ENCODE data around the gene BOLA3.

The BOLA3 gene

DNA sequence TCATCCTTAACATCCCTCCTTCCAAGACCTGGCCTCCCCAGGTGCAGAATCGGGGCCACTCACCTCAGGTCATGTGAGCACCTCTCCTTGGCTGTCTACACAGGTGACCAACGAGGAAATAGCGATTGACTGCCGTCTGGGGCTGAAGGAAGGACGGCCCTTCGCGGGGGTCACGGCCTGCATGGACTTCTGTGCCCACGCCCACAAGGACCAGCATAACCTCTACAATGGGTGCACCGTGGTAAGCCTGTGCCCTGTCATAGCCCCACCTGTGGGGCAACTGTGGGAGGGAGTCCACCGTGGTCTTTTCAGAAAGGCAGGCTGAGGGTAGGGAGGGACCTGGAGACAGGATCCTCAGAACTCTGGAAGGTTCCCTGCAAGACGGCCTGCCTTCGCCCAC is 54.3 kb downstream of the BOLA3 start:
- Histone ChIP-seq H2AFZ (ENCODE audit: low read length) (no peak overlapping the region), H3K27ac (ENCODE audit: low read depth, low read length, poor library complexity, severe bottlenecking) (no peak overlapping the region), H3K9ac (ENCODE audit: low read length) (no peak overlapping the region), H3K36me3 (ENCODE audit: insufficient read depth, low read length) (peaks cover 33% of the 10 kb centered on the region; the same call in 1 of the 2 replicates), H3K79me2 (ENCODE audit: insufficient read depth, low read length) (no peaks in the 10 kb centered on the region), H3K4me3 (ENCODE audit: low read depth, low read length, poor library complexity, severe bottlenecking) (no peak overlapping the region), H3K4me2 (ENCODE audit: low read length) (no peak overlapping the region), H4K20me1 (ENCODE audit: insufficient read depth, low read length) (no peaks in the 10 kb centered on the region), H3K4me1 (ENCODE audit: insufficient read depth, low read length, severe bottlenecking) (no peaks in the 10 kb centered on the region), H3K9me2 (ENCODE audit: low read depth, low read length) (no peaks in the 10 kb centered on the region), H3K27me3 (ENCODE audit: insufficient read depth, low read length) (no peaks in the 10 kb centered on the region), H3F3A (ENCODE audit: insufficient read depth, low read length) (no peaks in the 10 kb centered on the region), H3K9me3 (ENCODE audit: low read length) (no peaks in the 10 kb centered on the region)
- no peak for TF ChIP-seq CTCF (IDR thresholded peaks at IDR 0.05; ENCODE audit: low read length)
- no peak for TF ChIP-seq EZH2 (IDR thresholded peaks at IDR 0.05; ENCODE audit: borderline replicate concordance, low read length)

GRCh38 chr2:74092275-74092674 is 55.4 kb downstream of the BOLA3 start:
- Histone ChIP-seq H3K9me3 (ENCODE audit: low read length) (no peaks in the 10 kb centered on the region), H3F3A (ENCODE audit: insufficient read depth, low read length) (no peaks in the 10 kb centered on the region), H3K9ac (ENCODE audit: low read length) (no peak overlapping the region), H3K79me2 (ENCODE audit: insufficient read depth, low read length) (no peaks in the 10 kb centered on the region), H3K36me3 (ENCODE audit: insufficient read depth, low read length) (peaks cover 41% of the 10 kb centered on the region), H2AFZ (ENCODE audit: low read length) (no peak overlapping the region), H3K27me3 (ENCODE audit: insufficient read depth, low read length) (no peaks in the 10 kb centered on the region), H4K20me1 (ENCODE audit: insufficient read depth, low read length) (no peaks in the 10 kb centered on the region), H3K4me1 (ENCODE audit: insufficient read depth, low read length, severe bottlenecking) (no peaks in the 10 kb centered on the region), H3K4me2 (ENCODE audit: low read length) (no peak overlapping the region), H3K9me2 (ENCODE audit: low read depth, low read length) (no peaks in the 10 kb centered on the region), H3K27ac (ENCODE audit: low read depth, low read length, poor library complexity, severe bottlenecking) (no peak overlapping the region), H3K4me3 (ENCODE audit: low read depth, low read length, poor library complexity, severe bottlenecking) (no peak overlapping the region)
- TF ChIP-seq CTCF (IDR thresholded peaks at IDR 0.05; ENCODE audit: low read length) = no peak
- TF ChIP-seq EZH2 (IDR thresholded peaks at IDR 0.05; ENCODE audit: borderline replicate concordance, low read length) = no peak

DNA sequence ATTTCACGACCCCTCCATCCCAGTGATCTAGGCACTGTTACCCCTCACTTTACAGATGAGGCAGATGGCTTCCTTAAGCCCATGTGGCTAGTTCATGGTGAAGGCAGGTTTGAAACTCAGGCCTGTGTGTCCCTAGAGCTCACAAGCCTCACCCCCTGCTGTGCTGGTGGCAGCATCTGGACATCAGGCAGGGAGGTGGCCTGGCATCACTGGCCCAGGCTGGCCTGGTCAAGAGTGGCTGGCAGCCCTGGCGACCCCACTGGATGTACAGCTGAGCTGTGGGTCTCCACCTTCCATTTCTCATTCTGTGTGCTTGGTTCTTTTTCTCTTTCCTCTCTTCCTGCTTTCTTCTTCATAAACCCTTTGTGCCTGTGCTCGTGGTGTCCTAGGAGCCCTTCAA is 56.3 kb downstream of the BOLA3 start:
- Histone ChIP-seq H3K9me2 (ENCODE audit: low read depth, low read length) (no peaks in the 10 kb centered on the region), H3K27me3 (ENCODE audit: insufficient read depth, low read length) (no peaks in the 10 kb centered on the region), H3K4me2 (ENCODE audit: low read length) (no peak overlapping the region), H3K4me3 (ENCODE audit: low read depth, low read length, poor library complexity, severe bottlenecking) (no peak overlapping the region), H2AFZ (ENCODE audit: low read length) (no peak overlapping the region), H3K36me3 (ENCODE audit: insufficient read depth, low read length) (peaks cover 41% of the 10 kb centered on the region), H3K4me1 (ENCODE audit: insufficient read depth, low read length, severe bottlenecking) (no peaks in the 10 kb centered on the region), H3K9me3 (ENCODE audit: low read length) (no peaks in the 10 kb centered on the region), H3K9ac (ENCODE audit: low read length) (no peak overlapping the region), H3K79me2 (ENCODE audit: insufficient read depth, low read length) (no peaks in the 10 kb centered on the region), H3F3A (ENCODE audit: insufficient read depth, low read length) (no peaks in the 10 kb centered on the region), H4K20me1 (ENCODE audit: insufficient read depth, low read length) (no peaks in the 10 kb centered on the region), H3K27ac (ENCODE audit: low read depth, low read length, poor library complexity, severe bottlenecking) (no peak overlapping the region)
- TF ChIP-seq EZH2 (IDR thresholded peaks at IDR 0.05; ENCODE audit: borderline replicate concordance, low read length) = no peak
- TF ChIP-seq CTCF (IDR thresholded peaks at IDR 0.05; ENCODE audit: low read length) = no peak

Data from OCI-LY1 (cell line).